Effector CD4-positive, alpha-beta T cell (primary cell): ENCODE data around the gene LCE2D. TPM values are rescaled to one million over a fixed set of nuclear protein-coding genes. Genes with fewer than 3 reads are reported as not detected.
"Not testable (repeated sequence)": the region's sequence is repeated elsewhere in the genome, so short reads cannot be mapped to it uniquely, and the experiment has no call there.

ENCODE experiments used
- DNase-seq: peaks from one replicate; pipeline ENCODE4 v3.0.0-alpha.2; 2020
- total RNA-seq: gene quantifications from one replicate; lab custom pipeline; 2026; lab: John Stamatoyannopoulos, UW

LCE2D gene, protein sequence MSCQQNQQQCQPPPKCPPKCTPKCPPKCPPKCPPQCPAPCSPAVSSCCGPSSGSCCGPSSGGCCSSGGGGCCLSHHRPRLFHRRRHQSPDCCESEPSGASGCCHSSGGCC
- total RNA-seq: not detected

DNA sequence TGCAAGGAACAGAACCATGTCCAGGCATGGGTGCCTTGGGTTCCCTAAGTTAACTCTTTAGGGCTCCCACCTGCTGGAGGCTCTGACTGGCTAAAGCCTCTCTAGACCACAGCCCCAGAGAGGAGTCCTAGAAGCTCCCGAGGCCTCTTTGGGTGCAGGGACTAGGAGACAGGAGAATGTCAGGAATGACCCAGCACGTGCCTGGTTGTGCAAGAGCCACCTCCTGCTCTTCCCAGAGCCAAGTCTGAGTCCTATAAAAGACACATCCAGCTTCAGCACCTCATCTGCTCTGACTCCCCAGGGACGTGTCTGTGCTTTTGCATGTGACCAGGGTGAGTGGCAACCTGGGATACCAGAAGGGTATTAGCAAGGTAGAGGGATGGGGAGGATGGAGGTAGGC is at the start of gene LCE2D:
LCE2D (plus strand) TSS at position 283 of the 400 bp plus-strand sequence. CDS start 726 bp downstream, outside the sequence.
- no peak for DNase-seq

DNA sequence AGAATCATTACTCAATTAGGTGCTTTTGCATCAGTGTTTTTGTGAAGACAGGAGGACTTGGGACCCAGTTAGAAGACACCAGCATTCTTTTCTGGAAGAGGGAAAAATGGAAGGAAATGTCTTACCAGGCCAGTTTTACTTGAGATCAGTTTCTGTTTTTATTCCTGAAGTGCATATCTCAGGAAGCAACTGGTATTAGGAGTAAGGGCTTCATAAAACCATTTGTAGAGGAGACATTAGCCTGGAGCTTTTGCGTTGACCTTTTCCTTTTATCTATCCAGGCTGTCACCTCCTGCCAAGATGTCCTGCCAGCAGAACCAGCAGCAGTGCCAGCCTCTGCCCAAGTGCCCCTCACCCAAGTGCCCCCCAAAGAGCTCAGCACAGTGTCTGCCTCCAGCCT is 49.7 kb upstream of the LCE2D start, which contains the start of gene LCE3B:
LCE3B (plus strand) TSS at position 301 of the 400 bp plus-strand sequence; CDS start at position 301, 0 bp downstream.
- no peak for DNase-seq

DNA sequence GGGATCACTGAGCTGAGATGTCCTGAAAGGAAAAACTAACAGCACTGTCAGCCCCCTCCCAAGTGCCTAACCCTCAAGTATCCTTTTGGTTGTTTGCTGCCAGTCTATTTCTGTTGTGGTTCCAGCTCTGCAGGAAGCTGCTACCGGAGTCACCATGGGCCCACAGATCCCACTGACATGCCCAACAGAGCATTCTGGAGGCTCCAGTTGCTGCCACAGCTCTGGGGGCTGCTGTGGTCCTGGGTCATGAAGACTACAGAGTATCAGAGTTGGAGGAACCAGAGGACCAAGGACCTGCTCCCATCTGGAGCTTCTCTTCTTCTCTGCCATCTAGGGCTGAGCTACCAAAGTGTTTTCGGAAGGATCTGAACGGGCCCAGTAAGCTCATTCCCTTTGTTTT is 41.2 kb upstream of the LCE2D start:
- DNase-seq: no peak

DNA sequence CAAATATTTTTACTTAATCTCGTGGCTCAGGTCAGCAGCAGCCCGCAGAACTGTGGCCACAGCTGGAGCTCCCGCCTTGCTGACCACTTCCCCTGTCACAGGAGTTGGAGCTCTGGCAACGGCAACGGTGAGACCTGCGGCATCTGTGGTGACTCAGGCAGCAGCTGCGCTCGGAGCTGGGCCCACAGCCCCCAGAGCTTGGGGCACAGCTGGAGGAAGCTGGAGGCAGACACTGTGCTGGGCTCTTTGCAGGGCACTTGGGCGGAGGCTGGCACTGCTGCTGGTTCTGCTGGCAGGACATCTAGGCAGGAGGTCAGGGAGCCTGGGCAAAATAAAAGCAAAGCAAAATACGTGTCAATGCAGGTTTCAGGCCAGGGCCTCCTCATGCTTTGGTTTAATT is 40.4 kb upstream of the LCE2D start, which contains the start of gene LCE3A:
LCE3A (minus strand) TSS at position 301 of the 400 bp plus-strand sequence; CDS start at position 301, 0 bp downstream.
- DNase-seq: no peak

DNA sequence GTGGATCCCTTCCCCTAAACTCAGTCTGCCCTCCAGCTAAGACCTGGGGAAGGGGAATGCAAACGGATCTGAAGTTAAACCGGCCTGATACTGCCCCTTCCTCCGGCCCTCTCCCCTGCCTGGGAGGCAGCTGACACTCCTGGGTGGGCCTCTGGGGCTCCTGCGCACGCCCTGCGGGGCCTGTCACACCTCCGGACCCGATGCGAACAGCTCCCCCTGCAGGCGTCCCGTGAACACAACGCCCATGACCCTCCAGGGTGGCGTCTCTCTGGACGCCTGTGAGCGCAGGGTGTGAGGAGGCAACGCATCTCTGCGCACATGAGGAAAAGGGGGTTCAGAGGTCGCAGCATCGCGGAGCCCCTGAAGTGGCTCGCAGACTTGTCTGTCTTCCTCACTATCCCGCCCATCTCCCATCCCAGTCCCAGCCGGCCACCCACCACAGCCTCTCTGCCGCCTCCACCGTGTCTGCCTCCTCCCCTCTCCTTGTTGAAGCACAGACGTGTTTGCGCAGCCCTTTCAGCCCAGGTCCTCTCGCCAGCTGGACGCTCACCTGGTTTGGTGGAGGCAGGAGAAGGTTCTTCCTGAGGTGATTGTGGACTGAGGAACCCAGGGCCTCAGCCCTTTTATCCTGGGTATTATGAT is 39.9 kb upstream of the LCE2D start:
- no peak for DNase-seq

DNA sequence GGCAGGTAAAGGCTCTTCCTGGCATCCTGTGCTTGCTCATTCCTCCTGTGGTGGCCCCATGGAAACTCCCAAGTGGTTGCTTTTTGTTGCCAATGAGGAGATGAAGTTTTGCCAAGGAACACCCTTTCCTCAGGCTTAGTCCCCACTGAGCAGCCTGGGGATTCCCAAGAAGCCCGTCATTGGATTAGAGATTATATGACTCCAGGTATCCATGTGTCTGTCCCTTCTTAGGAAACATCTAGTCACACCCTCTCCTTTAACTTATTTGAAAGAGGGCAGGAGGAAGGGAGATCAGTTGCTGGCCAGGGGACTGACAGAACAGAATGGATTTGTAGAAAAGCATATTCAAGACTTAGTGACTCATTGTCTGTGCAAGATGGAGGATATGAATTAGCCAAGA is 36.4 kb upstream of the LCE2D start:
- no peak for DNase-seq

DNA sequence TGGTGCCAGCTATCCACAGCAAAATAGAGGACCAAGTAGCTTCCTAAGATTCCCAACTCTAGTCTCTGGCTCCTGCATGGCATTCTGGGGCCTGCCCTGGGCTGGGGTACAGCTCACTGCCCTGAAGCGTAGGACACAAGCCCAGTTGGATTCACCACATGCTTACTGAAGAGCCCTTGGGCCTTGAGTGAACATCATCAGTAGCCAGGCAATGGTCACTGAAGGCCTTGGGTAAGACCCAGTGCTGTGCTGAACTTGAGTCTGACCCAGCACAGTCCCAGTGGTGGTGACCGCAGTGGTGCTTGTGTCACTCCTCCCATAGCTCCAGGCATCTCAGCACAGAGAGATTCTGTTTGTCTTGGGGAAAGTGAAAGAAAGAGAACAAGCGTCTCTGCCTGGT is 32.6 kb upstream of the LCE2D start:
- DNase-seq: no peak

DNA sequence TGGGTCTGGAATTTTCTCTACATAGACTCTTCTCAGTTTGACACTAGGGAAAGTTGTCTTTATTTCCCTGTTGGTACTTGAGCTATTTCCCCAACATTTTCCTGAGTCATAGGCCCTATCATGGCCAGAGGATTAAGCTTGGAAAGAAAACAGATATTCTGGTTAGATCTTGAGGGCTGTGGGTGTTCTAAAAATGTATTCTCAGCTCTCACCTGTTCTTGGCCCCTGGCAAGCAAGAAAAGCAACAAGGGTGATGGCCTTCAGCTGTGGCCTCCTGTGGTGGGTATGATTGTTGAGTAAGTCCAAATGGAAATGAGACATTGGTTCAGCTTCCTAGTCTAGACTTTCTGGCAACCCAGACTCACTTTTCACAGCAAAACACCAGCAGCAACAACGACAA is 22.8 kb upstream of the LCE2D start:
- DNase-seq: no peak

DNA sequence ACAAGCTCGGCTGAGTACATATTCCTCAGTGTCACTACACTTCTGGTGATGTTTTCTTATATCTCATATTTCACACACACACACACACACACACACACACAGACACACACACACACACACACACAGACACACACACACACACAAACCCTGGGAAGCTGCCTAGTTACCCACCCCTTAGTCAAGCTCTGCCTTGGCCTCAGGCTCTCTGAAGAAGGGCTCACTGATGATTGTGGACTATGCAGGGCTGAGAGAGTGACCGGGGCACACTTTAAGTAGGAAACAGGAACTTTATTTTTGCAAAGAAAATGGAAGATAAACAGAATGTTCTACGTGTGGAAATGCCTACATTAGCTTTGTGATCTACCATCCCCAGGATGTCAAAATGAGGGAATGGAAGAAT is 19.2 kb upstream of the LCE2D start:
- DNase-seq: no peak

DNA sequence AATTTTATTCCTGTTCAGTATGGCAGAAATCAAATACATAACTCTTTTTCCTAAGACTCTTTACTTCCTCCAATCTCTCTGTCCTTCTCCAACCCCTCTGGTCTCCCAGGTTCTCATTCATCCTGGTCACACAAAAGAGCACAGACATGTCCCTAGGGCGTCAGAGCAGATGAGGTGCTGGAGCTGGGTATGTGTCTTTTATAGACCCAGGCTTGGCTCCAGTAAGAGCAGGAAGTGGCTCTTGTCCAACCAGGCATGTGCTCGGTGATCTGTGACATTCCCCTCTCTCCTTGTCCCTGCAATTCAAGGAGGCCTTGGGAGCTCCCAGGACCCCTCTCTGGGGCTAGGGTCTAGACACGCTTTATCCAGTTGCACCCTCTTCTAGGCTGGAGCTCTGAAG is 18.0 kb upstream of the LCE2D start:
- no peak for DNase-seq

DNA sequence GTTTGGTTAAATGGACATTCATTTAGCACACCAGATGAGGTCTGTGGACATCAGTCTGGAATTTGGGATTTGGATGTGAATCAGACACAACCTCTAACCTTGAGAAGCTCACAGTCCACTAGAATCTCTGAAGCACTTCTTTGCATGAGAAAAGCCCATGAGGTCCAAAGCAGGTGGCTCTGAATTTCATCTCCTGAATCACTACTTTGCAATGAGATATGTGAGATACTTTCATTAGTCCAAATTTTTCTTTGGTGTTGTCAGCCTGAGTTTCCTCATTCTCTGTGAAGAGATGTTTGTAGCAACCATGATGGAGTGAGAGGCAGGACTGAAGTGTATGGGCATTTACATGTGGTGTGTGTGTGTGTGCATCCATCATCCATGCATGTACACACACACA is 16.5 kb upstream of the LCE2D start:
- DNase-seq: no peak

DNA sequence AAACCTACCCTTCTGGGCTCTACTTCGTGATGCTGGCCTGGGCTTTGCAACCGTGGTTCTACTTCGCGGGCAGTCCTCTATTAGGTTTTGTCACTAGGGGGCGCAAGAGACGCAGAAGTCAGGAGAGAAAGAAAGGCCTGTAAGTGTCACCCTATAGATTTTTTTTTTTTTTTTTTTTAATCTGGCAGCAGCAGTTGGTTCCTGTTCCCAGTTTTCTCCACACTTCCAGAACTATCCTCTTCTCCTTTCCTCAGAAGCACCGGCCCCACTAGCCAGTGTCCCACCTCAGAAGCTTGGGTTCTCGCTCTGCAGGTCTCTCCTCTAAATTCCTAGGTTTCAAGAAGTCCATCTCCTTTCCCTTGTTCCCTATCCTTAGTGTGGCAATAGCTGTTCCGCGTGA is 9.1 kb upstream of the LCE2D start:
- peak; percentile 20 for DNase-seq

DNA sequence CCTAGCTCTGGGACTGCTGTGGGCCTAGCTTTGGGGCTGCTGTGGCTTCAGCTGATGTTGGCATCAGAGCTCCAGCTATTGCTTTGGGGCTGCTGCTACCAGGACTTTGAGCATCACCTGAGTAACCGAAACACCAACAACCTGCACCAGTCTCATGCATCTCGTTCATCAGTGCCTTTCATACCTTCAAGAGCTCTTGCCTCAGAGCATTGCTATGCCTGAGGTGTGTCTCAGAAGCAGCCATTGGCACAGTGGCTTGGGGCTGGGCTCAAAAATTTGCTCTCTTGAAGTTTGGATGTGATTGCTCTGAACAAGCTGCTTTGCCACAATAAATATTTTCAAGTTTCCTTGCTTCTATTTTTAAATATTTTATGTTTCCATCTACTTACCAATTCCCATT is 6.7 kb upstream of the LCE2D start:
- DNase-seq: no peak

DNA sequence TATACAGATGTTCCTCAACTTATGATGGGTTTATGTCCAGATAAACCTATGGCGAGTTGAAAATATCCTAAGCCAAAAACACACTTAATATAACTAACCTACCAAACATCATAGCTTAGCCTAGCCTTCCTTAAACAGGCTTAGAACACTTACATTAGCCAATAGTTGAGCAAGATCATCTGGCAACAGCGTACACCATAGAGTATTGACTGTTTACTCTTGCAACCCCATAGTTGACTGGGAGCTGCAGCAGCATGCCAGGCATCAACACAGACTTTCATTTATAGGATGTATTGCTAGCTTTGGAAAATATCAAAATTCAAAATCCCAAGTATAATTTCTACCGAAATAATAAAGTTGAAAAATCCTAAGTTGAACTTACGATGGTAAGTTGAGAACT is 5.5 kb upstream of the LCE2D start:
- DNase-seq: no peak

DNA sequence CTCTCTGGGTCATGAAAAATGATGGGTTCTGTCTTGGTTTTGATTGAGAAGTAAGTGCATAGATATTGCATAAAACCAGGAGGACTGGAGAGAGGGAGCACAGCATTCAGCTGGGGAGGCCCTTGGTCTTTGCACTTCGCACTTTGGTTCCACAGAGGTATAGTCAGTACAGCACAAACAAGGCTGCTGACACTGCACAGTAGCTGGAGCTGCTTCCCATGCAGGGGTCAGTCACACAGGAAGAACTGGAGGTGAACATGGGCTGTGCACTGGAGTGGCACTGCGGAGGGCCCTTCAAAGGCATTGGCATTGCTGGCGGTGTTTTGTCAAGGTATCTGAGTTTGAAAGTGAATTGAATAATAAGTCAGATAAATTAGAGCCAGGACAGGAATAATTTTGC is 4.5 kb upstream of the LCE2D start:
- DNase-seq: no peak

DNA sequence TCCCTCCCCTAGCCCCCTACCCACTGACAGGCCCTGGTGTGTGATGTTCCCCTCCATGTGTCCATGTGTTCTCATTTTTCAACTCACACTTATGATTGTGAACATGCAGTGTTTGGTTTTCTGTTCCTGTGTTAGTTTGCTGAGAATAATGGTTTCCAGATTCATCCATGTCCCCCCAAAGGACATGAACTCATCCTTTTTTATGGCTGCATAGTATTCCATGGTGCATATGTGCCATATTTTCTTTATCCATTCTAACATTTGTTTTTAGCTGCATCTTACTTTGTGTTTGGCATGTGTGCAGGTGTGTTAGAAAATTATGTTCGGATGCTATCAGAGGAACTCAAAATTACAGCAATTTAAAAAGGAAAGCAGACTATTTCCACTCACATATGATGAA is 3.0 kb downstream of the LCE2D start:
- DNase-seq: not testable (repeated sequence)

DNA sequence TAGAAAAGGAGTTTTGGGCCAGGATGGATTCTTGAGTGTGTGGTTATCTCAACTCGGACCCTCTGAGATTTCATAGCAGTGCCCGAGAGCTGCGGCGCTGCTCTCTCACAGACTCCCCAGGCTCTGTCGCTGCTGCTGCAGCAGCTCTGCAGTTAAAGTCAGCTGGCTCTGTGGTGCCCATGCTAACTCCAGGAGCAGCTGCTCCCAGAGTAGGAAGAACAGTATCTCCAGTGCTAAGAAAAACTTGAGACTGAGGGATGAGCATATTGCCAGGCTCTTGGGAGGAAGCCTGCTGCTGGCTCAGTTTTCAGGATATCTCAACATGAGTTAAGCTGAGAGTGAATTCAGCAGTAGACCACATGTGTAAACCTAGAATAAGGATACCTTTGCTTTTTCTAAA is 4.5 kb downstream of the LCE2D start:
- DNase-seq: no peak

DNA sequence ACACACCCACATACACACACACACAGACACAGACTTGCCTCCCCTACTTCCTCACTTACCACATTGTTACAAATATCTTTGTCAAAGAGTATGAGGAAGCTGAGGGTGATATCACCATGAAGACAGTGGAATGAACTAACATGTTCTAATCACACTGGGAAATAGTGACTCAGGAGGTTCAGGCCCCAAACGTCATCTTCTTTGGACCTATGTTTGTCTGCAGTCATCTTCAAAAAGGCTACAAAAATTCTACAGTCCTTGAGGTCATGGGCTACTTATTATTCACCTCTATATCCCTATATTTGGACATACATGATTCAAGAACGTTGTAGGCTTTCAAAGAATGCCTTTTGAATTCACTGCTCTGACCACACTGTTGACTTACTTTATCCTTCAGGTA is 9.8 kb downstream of the LCE2D start:
- no peak for DNase-seq

DNA sequence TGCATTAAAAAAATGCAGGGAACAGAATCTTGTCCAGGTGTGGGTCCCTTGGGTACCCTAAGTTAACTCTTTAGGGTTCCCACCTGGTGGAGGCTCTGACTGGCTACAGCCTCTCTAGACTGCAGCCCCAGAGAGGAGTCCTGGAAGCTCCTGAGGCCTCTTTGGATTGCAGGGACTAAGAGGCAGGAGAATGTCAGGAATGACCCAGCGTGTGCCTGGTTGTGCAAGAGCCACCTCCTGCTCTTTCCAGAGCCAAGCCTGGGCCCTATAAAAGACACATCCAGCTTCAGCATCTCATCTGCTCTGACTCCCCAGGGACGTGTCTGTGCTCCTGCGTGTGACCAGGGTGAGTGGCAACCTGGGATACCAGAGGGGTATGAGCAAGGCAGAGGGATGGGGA is 11.8 kb downstream of the LCE2D start, which contains the start of gene LCE2C:
LCE2C (plus strand) TSS at position 297 of the 400 bp plus-strand sequence. CDS start 737 bp downstream, outside the sequence.
- not testable (repeated sequence) for DNase-seq

DNA sequence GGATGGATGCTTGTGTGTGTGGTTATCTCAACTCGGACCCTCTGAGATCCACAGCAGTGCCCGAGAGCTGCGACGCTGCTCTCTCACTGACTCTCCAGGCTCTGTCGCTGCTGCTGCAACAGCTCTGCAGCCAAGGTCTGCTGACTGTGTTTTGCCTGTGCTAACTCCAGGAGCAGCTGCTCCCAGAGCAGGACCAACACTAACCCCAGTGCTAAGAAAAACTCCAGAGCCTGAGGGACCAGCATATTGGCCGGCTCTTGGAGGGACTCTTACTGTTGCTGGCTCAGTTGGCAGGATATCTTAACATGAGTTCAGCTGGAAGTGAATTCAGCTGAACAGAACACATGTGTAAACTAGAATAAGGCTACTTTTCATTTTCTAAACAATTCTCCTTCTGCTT is 16.3 kb downstream of the LCE2D start:
- DNase-seq: no peak

DNA sequence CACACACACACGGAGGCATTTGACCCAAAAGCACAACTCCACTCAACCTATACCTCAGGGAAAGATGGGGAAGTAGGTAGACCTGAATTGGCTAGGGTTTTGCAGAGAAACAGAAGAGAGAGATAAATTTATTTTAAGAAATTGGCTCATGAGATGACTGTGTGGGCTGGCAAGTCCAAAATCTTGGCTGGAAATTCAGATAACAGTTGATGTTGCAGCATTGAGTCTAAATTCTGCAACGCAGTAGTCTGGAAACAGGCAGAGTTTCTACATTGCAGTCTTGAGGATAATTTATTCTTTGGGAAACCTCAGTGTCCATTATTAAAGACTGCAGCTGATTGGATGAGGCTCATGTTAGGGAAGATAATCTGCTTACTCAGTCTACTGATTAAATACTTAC is 18.4 kb downstream of the LCE2D start:
- DNase-seq: no peak

DNA sequence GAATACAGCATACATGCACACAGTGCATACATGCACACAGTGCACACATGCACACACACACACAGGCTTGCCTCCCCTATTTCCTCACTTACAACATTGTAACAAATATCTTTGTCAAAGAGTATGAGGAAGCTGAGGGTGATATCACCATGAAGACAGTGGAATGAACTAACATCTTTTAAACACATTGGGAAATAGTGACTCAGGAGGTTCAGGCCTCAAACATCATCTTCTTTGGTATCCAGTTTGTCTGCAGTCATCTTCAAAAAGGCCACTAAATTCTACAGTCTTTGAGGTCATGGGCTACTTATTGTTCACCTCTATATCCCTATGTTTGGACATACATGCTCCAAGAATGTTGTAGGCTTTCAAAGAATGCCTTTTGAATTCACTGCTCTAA is 20.7 kb downstream of the LCE2D start:
- no peak for DNase-seq

DNA sequence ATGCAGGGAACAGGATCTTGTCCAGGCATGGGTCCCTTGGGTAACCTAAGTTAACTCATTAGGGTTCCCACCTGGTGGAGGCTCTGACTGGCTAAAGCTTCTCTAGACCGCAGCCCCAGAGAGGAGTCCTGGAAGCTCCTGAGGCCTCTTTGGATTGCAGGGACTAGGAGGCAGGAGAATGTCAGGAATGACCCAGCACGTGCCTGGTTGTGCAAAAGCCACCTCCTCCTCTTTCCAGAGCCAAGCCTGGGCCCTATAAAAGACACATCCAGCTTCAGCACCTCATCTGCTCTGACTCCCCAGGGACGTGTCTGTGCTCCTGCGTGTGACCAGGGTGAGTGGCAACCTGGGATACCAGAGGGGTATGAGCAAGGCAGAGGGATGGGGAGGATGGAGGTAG is 22.6 kb downstream of the LCE2D start, which contains the start of gene LCE2B:
LCE2B (plus strand) TSS at position 301 of the 400 bp plus-strand sequence. CDS start 721 bp downstream, outside the sequence.
- not testable (repeated sequence) for DNase-seq
